CD14-positive monocyte (primary cell): ENCODE measurements around the gene TATDN2. TPM values are rescaled to one million over a fixed set of nuclear protein-coding genes. Genes with fewer than 3 reads are reported as not detected.

Experiments
- DNase-seq, 3 donors: peaks; one replicate each; pipeline ENCODE4 v3.0.0-alpha.2; 2011 to 2022
- H2AFZ ChIP-seq: 2 replicates; pipeline ENCODE4 v1.6.0; 2012; ENCODE audit warnings: mild to moderate bottlenecking, low read depth, low read length, inconsistent platforms; ENCODE audit not compliant: insufficient read depth, poor library complexity, severe bottlenecking
- H3K27ac ChIP-seq, 2 donors: 1 replicate in 1 of 2; 2 replicates in 1 of 2; pipeline ENCODE4 v1.5.1; 2012 to 2013; ENCODE audit warnings: low read length in 2 of 2, control low read depth in 1 of 2, inconsistent platforms in 1 of 2, low read depth in 1 of 2, mild to moderate bottlenecking in 1 of 2
- H3K27me3 ChIP-seq, 2 donors: one replicate each; pipeline versions ENCODE4 v1.6.0 to v1.6.1; 2011 to 2013; ENCODE audit warnings: low read length in 2 of 2; ENCODE audit not compliant: control insufficient read depth in 2 of 2, insufficient read depth in 2 of 2
- H3K36me3 ChIP-seq, 2 donors: replicated peaks in 1 of 2; 1 replicate in 1 of 2; 2 replicates in 1 of 2; pipeline versions ENCODE4 v1.5.1 to v1.6.1; 2012 to 2013; ENCODE audit warnings: low read length in 2 of 2, control low read depth in 1 of 2, inconsistent platforms in 1 of 2, mild to moderate bottlenecking in 1 of 2; ENCODE audit not compliant: insufficient read depth in 2 of 2, control insufficient read depth in 1 of 2
- H3K4me1 ChIP-seq, 2 donors: 1 replicate in 1 of 2; 2 replicates in 1 of 2; pipeline versions ENCODE4 v1.5.1 to v1.6.1; 2012 to 2013; ENCODE audit warnings: low read length in 2 of 2, control low read depth in 1 of 2, inconsistent platforms in 1 of 2, mild to moderate bottlenecking in 1 of 2, moderate library complexity in 1 of 2; ENCODE audit not compliant: insufficient read depth in 2 of 2, control insufficient read depth in 1 of 2
- H3K4me2 ChIP-seq: replicated peaks from 2 replicates; pipeline ENCODE3; 2012; ENCODE audit warnings: low read length, moderate library complexity, mild to moderate bottlenecking; ENCODE audit not compliant: poor library complexity, severe bottlenecking; ENCODE audit errors: extremely low read depth
- H3K4me3 ChIP-seq, 3 experiments: fragments of 200-600 bp in 1 of 3; sonication (generic) in 1 of 3; replicated peaks in 1 of 3; 1 replicate in 2 of 3; 2 replicates in 1 of 3; pipeline ENCODE4 v1.5.1; 2011 to 2013; ENCODE audit warnings: low read length in 3 of 3, mild to moderate bottlenecking in 3 of 3, control low read depth in 2 of 3, low read depth in 2 of 3, inconsistent platforms in 1 of 3, moderate library complexity in 1 of 3
- H3K79me2 ChIP-seq: 2 replicates; pipeline ENCODE4 v1.6.0; 2012; ENCODE audit warnings: mild to moderate bottlenecking, control low read depth, inconsistent platforms, low read length, moderate library complexity; ENCODE audit not compliant: insufficient read depth
- H3K9ac ChIP-seq: 2 replicates; pipeline ENCODE4 v1.6.0; 2017; ENCODE audit warnings: low read length, mild to moderate bottlenecking; ENCODE audit not compliant: insufficient read depth, poor library complexity, severe bottlenecking
- H3K9me3 ChIP-seq, 2 donors: replicated peaks in 1 of 2; 1 replicate in 1 of 2; 2 replicates in 1 of 2; pipeline versions ENCODE4 v1.5.1 to v1.6.1; 2012 to 2013; ENCODE audit warnings: low read length in 2 of 2, control low read depth in 1 of 2; ENCODE audit not compliant: control insufficient read depth in 1 of 2, insufficient read depth in 1 of 2
- H4K20me1 ChIP-seq: 2 replicates; pipeline ENCODE4 v1.6.0; 2012; ENCODE audit warnings: mild to moderate bottlenecking, low read length, control low read depth, moderate library complexity; ENCODE audit not compliant: insufficient read depth
- H3K27ac Mint-ChIP-seq, 7 donors: one replicate each; pipeline ENCODE4 v1.8.0; 2020; ENCODE audit warnings: mild to moderate bottlenecking in 7 of 7, mixed read lengths in 7 of 7, moderate library complexity in 6 of 7, inconsistent platforms in 2 of 7
- H3K27me3 Mint-ChIP-seq, 3 donors: one replicate each; pipeline ENCODE4 v1.8.0; 2021 to 2022; ENCODE audit warnings: low read depth in 3 of 3, mild to moderate bottlenecking in 3 of 3, mixed read lengths in 3 of 3, moderate library complexity in 3 of 3, inconsistent platforms in 1 of 3
- H3K36me3 Mint-ChIP-seq, 2 donors: one replicate each; pipeline ENCODE4 v1.8.0; 2020; ENCODE audit warnings: mixed read lengths in 2 of 2, inconsistent platforms in 1 of 2, mild to moderate bottlenecking in 1 of 2
- H3K4me1 Mint-ChIP-seq: one replicate; pipeline ENCODE4 v1.8.0; 2020; ENCODE audit warnings: mild to moderate bottlenecking, mixed read lengths
- H3K4me3 Mint-ChIP-seq, 2 donors: one replicate each; pipeline ENCODE4 v1.8.0; 2020; ENCODE audit warnings: mild to moderate bottlenecking in 2 of 2, mixed read lengths in 2 of 2, moderate library complexity in 1 of 2
- H3K9me3 Mint-ChIP-seq, 7 donors: one replicate each; pipeline ENCODE4 v1.8.0; 2020 to 2022; ENCODE audit warnings: mixed read lengths in 7 of 7, mild to moderate bottlenecking in 6 of 7, moderate library complexity in 6 of 7, inconsistent platforms in 2 of 7
- WGBS: methylation state at CpG from one replicate; pipeline ENCODE4 v1.1.5; 2013; ENCODE audit warnings: missing lambda C conversion rate; ENCODE audit not compliant: insufficient coverage; 5-methylcytosine and 5-hydroxymethylcytosine counted together
- intact Hi-C, 2 donors: fragments of 100-400 bp; cut with micrococcal nuclease; formaldehyde crosslinking; loops; one replicate each; pipeline versions ENCODE4 v1.15.0 to v1.15.1; 2023
- polyA plus RNA-seq, 3 donors: library from polyadenylated mRNA; depleted of rRNA in 1 of 3; unstranded in 2 of 3; stranded (reverse) in 1 of 3; fragments of 300-500 nt in 2 of 3; fragments of >200 nt in 1 of 3; fragmentation: Illumina TruSeq in 2 of 3; gene quantifications; 1 replicate in 2 of 3; 2 replicates in 1 of 3; pipeline ENCODE4 v1.2.3, GENCODE V29; 2012 to 2021
- TF ChIP-seq, protein P1 (sequence below): fragments of 200-600 bp; IDR thresholded peaks from one replicate; pipeline ENCODE4 v1.8.0; 2022; ENCODE audit warnings: antibody characterized with exemption, mild to moderate bottlenecking

The TATDN2 gene
- polyA plus RNA-seq, 3 donors, result 6.0 to 27.1 (median 6.0) TPM

- Mint-ChIP-seq H3K4me1 (peaks cover 21% of the 10 kb centered on the region), H3K4me3 (no peak overlapping the region), H3K36me3 (peaks cover 51 to 64% of the 10 kb centered on the region in 2 donors), H3K9me3 (peaks cover 0 to 3% (median 0%) of the 10 kb centered on the region in 7 donors), H3K27ac (peak overlapping the region in 3 of 7 donors; percentile 19 to 48 (median 23)), H3K27me3 (no peaks in the 10 kb centered on the region)
- TF ChIP-seq, protein P1, sequence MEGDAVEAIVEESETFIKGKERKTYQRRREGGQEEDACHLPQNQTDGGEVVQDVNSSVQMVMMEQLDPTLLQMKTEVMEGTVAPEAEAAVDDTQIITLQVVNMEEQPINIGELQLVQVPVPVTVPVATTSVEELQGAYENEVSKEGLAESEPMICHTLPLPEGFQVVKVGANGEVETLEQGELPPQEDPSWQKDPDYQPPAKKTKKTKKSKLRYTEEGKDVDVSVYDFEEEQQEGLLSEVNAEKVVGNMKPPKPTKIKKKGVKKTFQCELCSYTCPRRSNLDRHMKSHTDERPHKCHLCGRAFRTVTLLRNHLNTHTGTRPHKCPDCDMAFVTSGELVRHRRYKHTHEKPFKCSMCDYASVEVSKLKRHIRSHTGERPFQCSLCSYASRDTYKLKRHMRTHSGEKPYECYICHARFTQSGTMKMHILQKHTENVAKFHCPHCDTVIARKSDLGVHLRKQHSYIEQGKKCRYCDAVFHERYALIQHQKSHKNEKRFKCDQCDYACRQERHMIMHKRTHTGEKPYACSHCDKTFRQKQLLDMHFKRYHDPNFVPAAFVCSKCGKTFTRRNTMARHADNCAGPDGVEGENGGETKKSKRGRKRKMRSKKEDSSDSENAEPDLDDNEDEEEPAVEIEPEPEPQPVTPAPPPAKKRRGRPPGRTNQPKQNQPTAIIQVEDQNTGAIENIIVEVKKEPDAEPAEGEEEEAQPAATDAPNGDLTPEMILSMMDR, result no peak
- no peak overlapping the region for H3K4me3 ChIP-seq
- H3K4me1 ChIP-seq, result peaks cover 16 to 22% of the 10 kb centered on the region in 2 donors
- 100% methylated on average over 3 of the region's 4 CpGs for WGBS
- intact Hi-C loops, result no loop called here
- peaks cover 32% of the 10 kb centered on the region for H4K20me1 ChIP-seq
- no peak overlapping the region for H3K27ac ChIP-seq
- H3K79me2 ChIP-seq, result peaks cover 48% of the 10 kb centered on the region
- H2AFZ ChIP-seq, result no peak overlapping the region
- H3K4me2 ChIP-seq, result no peak overlapping the region
- no peak for DNase-seq
- H3K27me3 ChIP-seq, result no peaks in the 10 kb centered on the region
- no peaks in the 10 kb centered on the region for H3K9me3 ChIP-seq
- no peak overlapping the region for H3K9ac ChIP-seq
- peaks cover 62 to 68% of the 10 kb centered on the region in 2 donors for H3K36me3 ChIP-seq
Measured at GRCh38 chr3:10317311-10317960, 69.2 kb downstream of the TATDN2 start.

- H3K27me3 Mint-ChIP-seq, result no peaks in the 10 kb centered on the region
Measured at GRCh38 chr3:10317961-10318350, 69.7 kb downstream of the TATDN2 start.

More at GRCh38 chr3:10317961-10318350, 69.7 kb downstream of the TATDN2 start:
- H3K4me2 ChIP-seq, result no peak overlapping the region
- H3K9me3 Mint-ChIP-seq, result peaks cover 0 to 3% (median 0%) of the 10 kb centered on the region in 7 donors
- no peak for DNase-seq
- H4K20me1 ChIP-seq, result peaks cover 32% of the 10 kb centered on the region
- no peak overlapping the region for H3K4me3 Mint-ChIP-seq
- peaks cover 46 to 59% of the 10 kb centered on the region in 2 donors for H3K36me3 Mint-ChIP-seq
- H2AFZ ChIP-seq, result no peak overlapping the region
- no peak overlapping the region for H3K9ac ChIP-seq
- H3K79me2 ChIP-seq, result peaks cover 48% of the 10 kb centered on the region
- no peaks in the 10 kb centered on the region for H3K27me3 ChIP-seq
- TF ChIP-seq, protein P1, result no peak
- peaks cover 21% of the 10 kb centered on the region for H3K4me1 Mint-ChIP-seq
- H3K9me3 ChIP-seq, result no peaks in the 10 kb centered on the region
- intact Hi-C loops, result no loop called here
- H3K27ac ChIP-seq, result peak overlapping the region in 1 of 2 donors; percentile 4
- peaks cover 16 to 22% of the 10 kb centered on the region in 2 donors for H3K4me1 ChIP-seq
- H3K27ac Mint-ChIP-seq, result peak overlapping the region in 1 of 7 donors; percentile 19
- peaks cover 57 to 63% of the 10 kb centered on the region in 2 donors for H3K36me3 ChIP-seq
- H3K4me3 ChIP-seq, result no peak overlapping the region
- WGBS, result 87% methylated on average over 3 of the region's 3 CpGs
